Mucosa of gallbladder (tissue), 1 donor: Measurements from ENCODE around the gene PLD2. TPM values are rescaled to one million over a fixed set of nuclear protein-coding genes. Genes with fewer than 3 reads are reported as not detected.
"Not testable (repeated sequence)": the region's sequence is repeated elsewhere in the genome, so short reads cannot be mapped to it uniquely, and the experiment has no call there.

ENCODE experiments used
- DNase-seq: peaks from one replicate; pipeline ENCODE4 v3.0.0-alpha.2; 2020; ENCODE audit warnings: low spot score
- total RNA-seq: library from RNA; stranded (reverse); gene quantifications from one replicate; pipeline ENCODE4 v1.2.1, GENCODE V29; 2021
- donor health status: DM: no; HTN: no; CAD: no.

Gene PLD2
- total RNA-seq, 1 donor from 2014 or later: 48.7 TPM

- DNase-seq: no peak
Measured at GRCh38 chr17:4789701-4789950, 17.3 kb upstream of the PLD2 start.

- DNase-seq: peak; percentile 85
Measured at GRCh38 chr17:4789951-4790704, 16.8 kb upstream of the PLD2 start.

DNA sequence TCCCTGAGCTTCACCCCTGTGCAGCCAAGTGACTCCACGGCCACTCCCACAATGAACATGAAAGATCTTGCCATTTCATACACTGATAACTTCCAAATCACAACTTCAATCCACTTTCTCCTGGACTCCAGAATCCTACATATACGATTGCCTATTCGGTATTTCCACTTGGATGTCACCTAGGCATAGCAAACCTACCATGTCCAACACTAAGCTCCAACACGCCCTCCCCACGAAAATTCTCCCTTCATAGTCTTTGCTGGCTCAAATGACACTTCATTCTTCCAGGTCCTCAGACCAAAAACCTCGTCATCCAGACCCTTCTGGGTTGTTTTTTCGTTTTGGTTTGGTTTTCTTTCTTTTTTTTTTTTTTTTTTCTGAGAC, 16.3 kb upstream of the PLD2 start:
- no peak for DNase-seq

DNA sequence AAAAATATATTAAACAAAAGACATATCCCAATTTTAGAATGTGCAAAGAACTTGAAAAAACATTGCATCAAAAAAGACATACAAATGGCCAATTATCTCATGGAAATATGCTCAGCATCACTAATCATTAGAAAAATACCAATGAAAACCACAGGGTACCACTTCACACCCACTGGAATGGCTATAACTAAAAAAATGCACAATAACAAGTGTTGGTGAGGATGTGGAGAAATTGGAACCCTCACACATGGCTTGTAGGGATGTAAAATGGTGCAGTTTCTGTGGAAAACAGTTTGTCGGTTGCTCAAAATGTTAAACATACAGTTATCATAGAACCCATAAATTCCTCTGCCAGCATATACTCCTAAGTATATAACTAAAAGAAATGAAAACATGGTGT, 11.8 kb upstream of the PLD2 start:
- DNase-seq: no peak

DNA sequence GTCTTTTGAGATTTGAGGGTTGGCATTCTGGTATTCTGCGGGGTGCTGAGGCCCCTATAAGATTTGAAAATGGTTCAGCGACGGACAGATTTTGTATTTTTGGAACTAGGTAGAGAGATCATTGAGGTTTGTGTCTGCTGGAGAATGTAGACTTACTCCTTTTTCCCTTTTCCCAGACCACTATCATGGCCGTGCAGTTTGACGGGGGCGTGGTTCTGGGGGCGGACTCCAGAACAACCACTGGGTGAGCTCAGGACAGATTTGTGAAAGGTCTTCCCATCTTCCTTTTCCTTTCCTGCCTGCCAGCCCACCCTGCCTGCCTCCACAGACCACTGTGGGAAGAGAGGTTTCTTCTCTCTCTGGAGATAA, 10.4 kb upstream of the PLD2 start:
- no peak for DNase-seq

DNA sequence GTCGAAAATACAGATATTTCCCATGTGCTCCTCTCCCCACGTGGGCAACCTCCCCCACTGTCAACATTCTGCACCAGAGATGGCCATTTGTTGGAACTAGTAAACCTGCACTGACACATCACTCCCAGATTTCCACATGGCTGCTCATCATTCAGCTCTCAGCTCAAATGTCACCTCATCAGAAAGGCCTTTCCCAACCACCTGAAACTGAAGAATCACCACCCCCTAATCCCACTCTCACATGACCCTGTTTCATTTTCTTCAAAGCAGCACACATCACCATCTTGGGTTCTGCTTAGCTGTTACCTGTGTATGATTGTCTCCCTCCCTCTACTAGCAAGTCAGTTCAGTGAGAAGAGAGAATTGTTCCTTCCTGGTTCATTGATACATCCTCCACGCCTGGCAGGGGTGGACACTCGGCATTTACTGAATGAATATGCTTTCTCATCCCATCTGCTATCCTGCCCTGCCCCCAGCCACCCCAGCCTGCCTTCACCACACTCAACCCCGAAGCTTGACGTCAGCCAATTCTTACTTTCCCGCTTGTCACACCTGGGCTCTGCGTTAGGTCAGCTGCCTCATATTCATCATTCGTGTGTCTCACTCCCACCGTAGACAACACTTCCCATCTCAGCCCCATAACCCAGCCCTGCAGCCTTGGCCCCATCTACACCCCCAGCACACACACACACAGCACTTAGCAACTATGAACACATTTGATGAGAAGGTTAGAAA, 6.3 kb upstream of the PLD2 start:
- no peak for DNase-seq

DNA sequence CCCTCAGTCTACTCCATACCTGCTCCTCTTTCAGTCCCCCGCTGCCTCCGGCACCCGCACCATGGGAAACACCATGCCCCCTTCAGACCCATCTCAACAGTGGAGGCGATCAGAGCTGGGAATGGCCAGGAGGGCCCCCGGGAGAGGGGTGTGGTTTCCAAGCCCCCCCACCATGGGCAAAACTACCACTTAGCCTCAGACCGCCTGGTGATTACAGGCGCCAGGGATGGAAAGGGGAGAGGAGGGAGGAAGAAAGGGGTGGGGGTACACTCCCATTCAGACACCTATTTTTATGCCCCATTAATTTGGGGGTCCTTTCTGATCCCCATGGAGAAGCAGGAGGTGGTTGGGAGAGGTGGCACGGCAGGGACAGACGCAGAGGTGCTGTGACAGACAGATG, 4.7 kb upstream of the PLD2 start, which contains the start of gene C17orf114:
Gene C17orf114 (minus strand): TSS at position 101 of the 400 bp plus-strand sequence.
- no peak for DNase-seq

DNA sequence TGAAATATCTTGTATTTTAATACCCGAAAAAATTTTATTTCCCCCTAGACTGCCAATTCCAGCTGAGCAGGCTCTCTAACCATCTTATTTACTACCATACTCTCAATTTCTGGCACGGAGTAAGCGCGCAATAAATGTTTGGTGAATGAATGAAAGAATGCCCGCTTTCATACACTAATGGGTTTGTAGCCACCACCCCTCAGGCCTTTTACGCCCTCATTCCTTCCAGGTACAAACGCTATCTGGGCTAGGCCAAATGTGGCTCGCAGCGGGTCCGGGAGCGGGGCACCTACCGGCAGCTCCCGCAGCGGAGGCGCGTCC, 536 bp upstream of the PLD2 start:
- no peak for DNase-seq

DNA sequence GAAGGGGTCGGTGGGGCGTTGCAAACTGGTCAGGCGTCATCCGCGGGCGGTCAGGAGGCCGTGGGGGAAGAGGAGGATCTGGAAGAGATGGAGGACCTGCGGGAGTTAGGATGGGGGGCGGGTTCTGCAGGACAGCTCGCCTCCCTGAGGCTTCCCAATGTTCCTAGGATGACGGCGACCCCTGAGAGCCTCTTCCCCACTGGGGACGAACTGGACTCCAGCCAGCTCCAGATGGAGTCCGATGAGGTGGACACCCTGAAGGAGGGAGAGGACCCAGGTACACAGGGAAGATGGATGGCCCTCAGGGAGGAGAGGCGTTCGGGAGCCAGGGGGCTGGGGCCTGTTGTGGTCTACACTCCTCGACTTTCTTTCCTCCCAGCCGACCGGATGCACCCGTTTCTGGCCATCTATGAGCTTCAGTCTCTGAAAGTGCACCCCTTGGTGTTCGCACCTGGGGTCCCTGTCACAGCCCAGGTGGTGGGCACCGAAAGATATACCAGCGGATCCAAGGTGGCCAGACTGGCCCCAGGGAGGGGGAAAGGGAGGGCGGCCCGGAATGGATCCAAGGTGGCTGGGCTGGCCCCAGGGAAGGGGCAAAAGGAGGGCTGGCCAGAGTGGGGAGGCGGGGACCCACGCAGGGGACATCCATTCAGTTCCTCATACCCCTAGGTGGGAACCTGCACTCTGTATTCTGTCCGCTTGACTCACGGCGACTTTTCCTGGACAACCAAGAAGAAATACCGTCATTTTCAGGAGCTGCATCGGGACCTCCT, 839 bp downstream of the PLD2 start:
- DNase-seq: no peak

DNA sequence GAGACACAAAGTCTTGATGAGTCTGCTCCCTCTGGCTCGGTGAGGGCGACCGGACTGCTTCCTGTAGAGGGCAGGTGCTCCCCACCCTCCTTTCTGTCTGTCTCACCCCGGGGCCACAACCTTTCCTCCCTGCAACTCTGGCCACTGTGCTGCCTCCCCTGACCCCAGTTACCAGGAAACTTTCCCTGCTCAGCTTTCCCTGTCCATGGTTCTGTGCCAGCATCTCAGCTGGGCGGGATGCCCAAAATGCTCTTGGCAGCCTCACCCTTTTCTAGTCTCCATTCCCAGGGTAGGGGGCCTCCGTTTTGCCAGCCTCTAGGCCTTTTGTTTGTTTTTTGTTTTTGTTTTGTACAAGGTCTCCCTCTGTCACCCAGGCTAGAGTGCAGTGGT, 1.4 kb downstream of the PLD2 start:
- DNase-seq: peak; percentile 35

DNA sequence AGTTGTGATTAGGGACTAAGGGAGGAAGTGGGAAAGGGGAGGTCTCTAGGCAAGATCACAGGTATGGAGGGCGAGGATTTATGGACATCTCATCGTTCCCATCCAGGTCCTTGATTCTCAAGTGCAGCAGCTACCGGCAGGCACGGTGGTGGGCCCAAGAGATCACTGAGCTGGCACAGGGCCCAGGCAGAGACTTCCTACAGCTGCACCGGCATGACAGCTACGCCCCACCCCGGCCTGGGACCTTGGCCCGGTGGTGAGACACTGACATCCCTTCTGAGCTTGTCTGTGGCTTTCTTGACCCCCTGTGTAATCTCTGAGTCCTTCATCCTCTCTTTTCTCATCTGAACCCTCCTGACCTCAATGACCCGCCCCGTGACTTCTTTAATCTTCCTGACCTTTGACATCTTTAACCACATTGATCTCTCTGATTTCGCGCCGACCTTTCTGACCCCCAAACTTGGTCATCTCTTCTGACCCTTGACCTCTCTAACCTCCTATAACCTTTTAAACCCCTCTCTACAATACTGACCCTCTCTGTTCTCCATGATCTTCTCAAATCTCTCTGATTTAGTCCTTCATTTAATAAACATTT, 3.8 kb downstream of the PLD2 start:
- DNase-seq: no peak

GRCh38 chr17:4811471-4811870, 4.5 kb downstream of the PLD2 start:
- no peak for DNase-seq

- DNase-seq: no peak
Measured at GRCh38 chr17:4812690-4813089, 5.7 kb downstream of the PLD2 start.

- DNase-seq: no peak
Measured at GRCh38 chr17:4815043-4815675, 8.2 kb downstream of the PLD2 start.

GRCh38 chr17:4816826-4817225, 9.9 kb downstream of the PLD2 start:
- no peak for DNase-seq

GRCh38 chr17:4818276-4818675, 11.3 kb downstream of the PLD2 start:
- DNase-seq: no peak

GRCh38 chr17:4822835-4823234, 15.9 kb downstream of the PLD2 start:
- DNase-seq: no peak

DNA sequence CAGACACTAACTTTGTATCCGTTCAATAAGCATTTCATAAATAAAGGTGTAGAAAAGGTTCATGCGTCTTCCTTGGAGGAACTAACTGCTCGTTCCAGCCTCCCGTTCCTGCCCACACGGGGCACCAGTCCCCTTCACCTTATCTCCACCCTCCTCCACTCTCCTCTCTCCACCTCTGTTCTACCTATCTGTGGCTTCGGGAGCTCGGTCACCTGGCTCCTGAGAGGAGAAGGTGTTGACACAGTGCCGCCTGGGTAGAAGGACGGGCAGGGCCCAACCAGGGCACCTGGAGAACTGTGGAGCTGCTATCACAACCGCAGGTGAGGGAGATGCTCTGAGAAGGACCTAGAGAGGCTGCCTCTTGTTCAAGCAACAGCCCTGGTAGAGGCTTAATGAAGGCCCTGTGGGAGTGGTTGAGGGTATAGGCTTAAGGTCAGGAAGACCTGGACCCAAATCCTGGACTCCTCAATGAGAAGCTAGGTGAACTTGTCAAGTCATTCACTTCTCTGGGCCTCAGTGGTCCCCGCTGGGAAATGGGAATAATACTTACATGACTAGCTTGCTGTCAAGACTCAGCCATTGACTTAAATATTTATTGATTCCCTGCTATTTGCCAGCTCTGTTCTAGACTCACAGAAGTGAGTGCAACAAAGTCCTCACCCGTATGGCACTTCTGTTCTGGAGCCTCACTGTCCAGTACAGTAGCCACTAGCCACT, 16.6 kb downstream of the PLD2 start:
- DNase-seq: no peak

- no peak for DNase-seq
Measured at GRCh38 chr17:4827399-4827798, 20.4 kb downstream of the PLD2 start.

DNA sequence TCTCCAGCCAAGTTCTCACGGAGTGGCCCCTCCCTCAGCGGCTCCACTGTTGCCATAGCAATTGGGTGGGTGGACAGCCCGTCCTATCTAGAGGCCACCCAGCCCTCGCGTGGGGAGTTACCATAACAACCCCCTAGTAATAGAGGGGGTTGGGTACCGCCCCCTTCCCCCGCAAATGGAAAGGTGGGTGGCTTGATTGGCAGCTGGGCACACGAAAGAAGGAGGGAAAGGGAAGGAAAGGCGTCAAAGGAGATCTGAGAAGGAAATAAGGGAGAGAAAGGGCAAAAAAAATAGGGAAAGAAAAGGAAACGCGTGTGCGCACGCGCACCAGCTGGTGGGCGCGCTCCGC, 25.9 kb downstream of the PLD2 start:
- not testable (repeated sequence) for DNase-seq

- peak; percentile 89 for DNase-seq
Measured at GRCh38 chr17:4833178-4833940, 26.4 kb downstream of the PLD2 start, which contains the start of gene MINK1. TSS of gene MINK1 (plus strand) at chr17:4833340. CDS start at chr17:4833584, 244 bp downstream.
